ENCODE measurements around the gene UBE2L5. TPM values are rescaled to one million over a fixed set of nuclear protein-coding genes. Genes with fewer than 3 reads are reported as not detected.
A peak's percentile ranks its signal among the peaks of the same experiment; 100 is the strongest.

Gene UBE2L5
- total and polyA plus RNA-seq, 2 of the 13 experiments (the other 11 are each of a cell fraction or from before 2014, with no cell fraction given), result 0.13 TPM; not detected in 1

GRCh38 chr13:30373727-30374126, 48.6 kb upstream of the UBE2L5 start:
- Histone ChIP-seq H3K27ac (ENCODE audit: extremely low read length, insufficient read depth, low read length) (no peak overlapping the region), H3K4me3 (replicated peaks in 1 of 3; ENCODE audit: insufficient read depth in 1 of 3, low read depth in 2 of 3, low read length in 3 of 3) (no peak overlapping the region), H3K9me3 (ENCODE audit: low read length) (no peaks in the 10 kb centered on the region), H3K36me3 (replicated peaks in 1 of 2; ENCODE audit: control insufficient read depth in 1 of 2, insufficient read depth in 2 of 2, low read length in 2 of 2) (no peaks in the 10 kb centered on the region), H3K4me1 (ENCODE audit: insufficient read depth, low read length) (peaks cover 22% of the 10 kb centered on the region), H3K27me3 (ENCODE audit: control insufficient read depth in 1 of 2, insufficient read depth in 2 of 2, low read length in 2 of 2) (peaks cover 1 to 7% of the 10 kb centered on the region in 2 experiments; a peak in 3 of 5 replicates), H4K20me1 (ENCODE audit: insufficient read depth, low read length) (no peaks in the 10 kb centered on the region), H2AFZ (ENCODE audit: low read length) (no peak overlapping the region), H3K9ac (ENCODE audit: insufficient read depth, low read depth, low read length) (no peak overlapping the region), H3K4me2 (ENCODE audit: low read depth, low read length) (no peak overlapping the region), H3K79me2 (ENCODE audit: insufficient read depth, low read length) (no peaks in the 10 kb centered on the region)
- ChIA-PET POLR2A (no interaction called here), CTCF (ENCODE audit: low intra/inter-chr PET ratio, low total read pairs) (no interaction called here)
- intact Hi-C loops (cut with micrococcal nuclease; ENCODE audit: unreplicated experiment) (no loop called here), in situ Hi-C loops (cut with HindIII; ENCODE audit: extremely low pct_ligation_motif_present, low pct_unique_long_range_greater_than_20kb) (no loop called here)
- TF ChIP-seq KDM2A (CRISPR knock-in tag; IDR thresholded peaks at IDR 0.05; ENCODE audit: borderline replicate concordance, low read depth) (no peak), TEAD3 (CRISPR knock-in tag; optimal IDR thresholded peaks at IDR 0.05; ENCODE audit: borderline replicate concordance) (no peak), MNT (IDR thresholded peaks at IDR 0.05) (peak; percentile 67), ASH2L (IDR thresholded peaks at IDR 0.05; ENCODE audit: insufficient read length, low read depth, low read length) (no peak), MEIS2 (CRISPR knock-in tag; IDR thresholded peaks at IDR 0.05) (no peak), MATR3 (CRISPR knock-in tag; IDR thresholded peaks at IDR 0.05) (no peak), RNF219 (CRISPR knock-in tag; IDR thresholded peaks at IDR 0.05) (no peak), ZMYM4 (CRISPR knock-in tag; IDR thresholded peaks at IDR 0.05) (no peak), AFF4 (CRISPR knock-in tag; IDR thresholded peaks at IDR 0.05) (no peak), XBP1 (CRISPR knock-in tag; IDR thresholded peaks at IDR 0.05) (no peak), MED13 (CRISPR knock-in tag; IDR thresholded peaks at IDR 0.05) (no peak), SKIL (CRISPR knock-in tag; IDR thresholded peaks at IDR 0.05; ENCODE audit: borderline replicate concordance) (no peak), CREB1 (IDR thresholded peaks at IDR 0.05) (peak; percentile 52), CREB1 (CRISPR knock-in tag; IDR thresholded peaks at IDR 0.05) (no peak), ZNF234 (CRISPR knock-in tag; conservative IDR thresholded peaks at IDR 0.05) (no peak), ZNF790 (CRISPR knock-in tag; IDR thresholded peaks at IDR 0.05; ENCODE audit: borderline replicate concordance) (no peak)
- WGBS (ENCODE audit: low lambda C conversion rate), result 23% methylated on average over 9 of the region's 9 CpGs
- BruUV-seq (replicated peaks), result no TSS peak
- DNase-seq (ENCODE audit: low spot score), result no peak
- no peak for ATAC-seq
- no peak for FAIRE-seq

Data from HepG2 (cell line).